GM21717 (cell line): Measurements from ENCODE around the gene CSRNP3.

Experiments
- ATAC-seq: cut with Tn5 transposase; IDR thresholded peaks from one replicate; pipeline ENCODE4 v1.9.1; 2021; ENCODE audit warnings: mild to moderate bottlenecking, moderate library complexity; ENCODE audit not compliant: unreplicated experiment

CSRNP3 gene

GRCh38 chr2:165470361-165470760, 863 bp downstream of the CSRNP3 start:
- ATAC-seq = no peak

GRCh38 chr2:165471349-165471950, 2.0 kb downstream of the CSRNP3 start:
- ATAC-seq = no peak

GRCh38 chr2:165472922-165473321, 3.4 kb downstream of the CSRNP3 start:
- no peak for ATAC-seq

- no peak for ATAC-seq
These were observed 5.2 kb downstream of the CSRNP3 start for GRCh38 chr2:165474619-165475276.

GRCh38 chr2:165475277-165476004, 5.9 kb downstream of the CSRNP3 start:
- ATAC-seq = no peak

- no peak for ATAC-seq
These were observed 10.4 kb downstream of the CSRNP3 start for GRCh38 chr2:165479856-165480255.

GRCh38 chr2:165494573-165494972, 25.1 kb downstream of the CSRNP3 start:
- no peak for ATAC-seq

- ATAC-seq = no peak
These were observed 28.3 kb downstream of the CSRNP3 start for GRCh38 chr2:165497659-165498317.

- no peak for ATAC-seq
These were observed 29.6 kb downstream of the CSRNP3 start for GRCh38 chr2:165499131-165499530.

- ATAC-seq = no peak
These were observed 30.5 kb downstream of the CSRNP3 start for GRCh38 chr2:165500001-165500400.

- no peak for ATAC-seq
These were observed 31.3 kb downstream of the CSRNP3 start for GRCh38 chr2:165500816-165501215.

GRCh38 chr2:165505514-165505913, 36.0 kb downstream of the CSRNP3 start:
- no peak for ATAC-seq

GRCh38 chr2:165508927-165509326, 39.4 kb downstream of the CSRNP3 start:
- no peak for ATAC-seq

GRCh38 chr2:165513479-165513878, 44.0 kb downstream of the CSRNP3 start:
- ATAC-seq = no peak

- ATAC-seq = no peak
These were observed 49.1 kb downstream of the CSRNP3 start for GRCh38 chr2:165518611-165519010.

GRCh38 chr2:165522719-165523118, 53.2 kb downstream of the CSRNP3 start:
- ATAC-seq = no peak

- no peak for ATAC-seq
These were observed 55.2 kb downstream of the CSRNP3 start for GRCh38 chr2:165524720-165525119.

- no peak for ATAC-seq
These were observed 59.2 kb downstream of the CSRNP3 start for GRCh38 chr2:165528691-165529090.

GRCh38 chr2:165529130-165529529, 59.6 kb downstream of the CSRNP3 start:
- ATAC-seq = no peak

- ATAC-seq = no peak
These were observed 63.8 kb downstream of the CSRNP3 start for GRCh38 chr2:165533331-165533730.

- ATAC-seq = no peak
These were observed 66.0 kb downstream of the CSRNP3 start for GRCh38 chr2:165535471-165535870.
